HCT116 (cell line): ENCODE measurements around the gene KRTAP10-7. TPM values are rescaled to one million over a fixed set of nuclear protein-coding genes. Genes with fewer than 3 reads are reported as not detected.

Source experiments
- ATAC-seq: fragments of 200-7000 bp; cut with Tn5 transposase; 2 replicates; pipeline ENCODE4 v1.9.1; 2020; ENCODE audit warnings: mild to moderate bottlenecking, moderate library complexity
- BruUV-seq: library from RNA; stranded (reverse); fragments of 400-500 nt; replicated peaks from 2 replicates; lab custom pipeline; 2021; lab: Mats Ljungman, UMichigan
- CTCF ChIA-PET: fragments of 300-600 bp; sonication (Branson Sonifier 250); formaldehyde crosslinking; loops from one replicate; lab custom pipeline; 2021; ENCODE audit warnings: antibody characterized with exemption; lab: Charles Lee
- POLR2A ChIA-PET: fragments of 300-600, 350-600 bp; sonication (Branson Sonifier 250); formaldehyde crosslinking; loops from one replicate; lab custom pipeline; 2021; ENCODE audit warnings: antibody characterized with exemption; lab: Charles Lee
- RAD21 ChIA-PET, 2 experiments: fragments of 300-600 bp; sonication (Branson Sonifier 250); formaldehyde crosslinking; loops; one replicate each; lab custom pipeline; 2023; ENCODE audit warnings: low total read pairs in 2 of 2; ENCODE audit not compliant: uncharacterized antibody in 2 of 2, unreplicated experiment in 2 of 2, low non-redundant PET in 1 of 2; lab: Charles Lee
- DNase-seq: peaks from one replicate; pipeline ENCODE4 v3.0.0-alpha.2; 2010; ENCODE audit warnings: low read depth, low spot score
- H2AFZ ChIP-seq: fragments of 200-600 bp; shearing (Covaris generic), sonication (generic); 2 replicates; pipeline ENCODE4 v1.6.1; 2017; ENCODE audit warnings: low read depth, mixed run types, mixed read lengths, antibody characterized with exemption, low read length; ENCODE audit not compliant: poor library complexity, severe bottlenecking
- H3K27ac ChIP-seq: 2 replicates; pipeline ENCODE4 v1.5.1; 2012; ENCODE audit warnings: low read depth, low read length
- H3K27me3 ChIP-seq: fragments of 200-600 bp; sonication (generic); 2 replicates; pipeline ENCODE4 v1.6.1; 2016; ENCODE audit warnings: mixed run types, low read length, mixed read lengths; ENCODE audit not compliant: insufficient read depth
- H3K36me3 ChIP-seq, 2 experiments: fragments of 200-500 bp in 1 of 2; fragments of 200-600 bp in 1 of 2; sonication (Bioruptor generic) in 1 of 2; sonication (generic) in 1 of 2; 2 replicates each; pipeline versions ENCODE4 v1.5.1 to v1.6.1; 2014 to 2016; ENCODE audit warnings: low read length in 2 of 2, inconsistent platforms in 1 of 2, mixed read lengths in 1 of 2, mixed run types in 1 of 2; ENCODE audit not compliant: insufficient read depth in 2 of 2, control insufficient read depth in 1 of 2
- H3K4me1 ChIP-seq, 2 experiments: fragments of 200-600 bp in 1 of 2; sonication (generic) in 1 of 2; 2 replicates each; pipeline versions ENCODE4 v1.5.1 to v1.6.1; 2012 to 2017; ENCODE audit warnings: low read length in 2 of 2, inconsistent platforms in 1 of 2, mild to moderate bottlenecking in 1 of 2, mixed read lengths in 1 of 2, mixed run types in 1 of 2, moderate library complexity in 1 of 2; ENCODE audit not compliant: insufficient read depth in 2 of 2, control insufficient read depth in 1 of 2
- H3K4me2 ChIP-seq: fragments of 200-600 bp; sonication (generic); 2 replicates; pipeline ENCODE4 v1.6.1; 2017; ENCODE audit warnings: mixed run types, low read length, mixed read lengths
- H3K4me3 ChIP-seq, 2 experiments: fragments of 200-600 bp in 1 of 2; sonication (generic) in 1 of 2; replicated peaks in 1 of 2; 2 replicates each; pipeline ENCODE4 v1.5.1; 2011 to 2016; ENCODE audit warnings: low read length in 2 of 2, control low read depth in 1 of 2, low read depth in 1 of 2, mild to moderate bottlenecking in 1 of 2, mixed read lengths in 1 of 2, mixed run types in 1 of 2
- H3K79me2 ChIP-seq: fragments of 200-600 bp; sonication (generic); 2 replicates; pipeline ENCODE4 v1.6.1; 2017; ENCODE audit warnings: mild to moderate bottlenecking, mixed run types, low read length, moderate library complexity, mixed read lengths; ENCODE audit not compliant: insufficient read depth
- H3K9ac ChIP-seq: fragments of 200-600 bp; sonication (generic); 2 replicates; pipeline ENCODE4 v1.6.1; 2016; ENCODE audit warnings: low read length, mixed read lengths
- H3K9me2 ChIP-seq: fragments of 200-600 bp; sonication (generic), shearing (Covaris generic); 2 replicates; pipeline ENCODE4 v1.6.1; 2017; ENCODE audit warnings: mixed run types, mild to moderate bottlenecking, moderate library complexity; ENCODE audit not compliant: insufficient read depth
- H3K9me3 ChIP-seq, 2 experiments: fragments of 200-500 bp in 1 of 2; fragments of 200-600 bp in 1 of 2; sonication (Bioruptor generic) in 1 of 2; sonication (generic) in 1 of 2; 2 replicates each; pipeline ENCODE4 v1.6.1; 2014 to 2017; ENCODE audit warnings: low read length in 2 of 2, mixed read lengths in 2 of 2, inconsistent platforms in 1 of 2, low read depth in 1 of 2, mild to moderate bottlenecking in 1 of 2, mixed run types in 1 of 2, moderate library complexity in 1 of 2; ENCODE audit not compliant: control insufficient read depth in 1 of 2, insufficient read depth in 1 of 2
- H4K20me1 ChIP-seq: fragments of 200-600 bp; sonication (generic), shearing (Covaris generic); 2 replicates; pipeline ENCODE4 v1.6.1; 2017; ENCODE audit warnings: mixed run types, mild to moderate bottlenecking, moderate library complexity; ENCODE audit not compliant: insufficient read depth
- ATF3 ChIP-seq: IDR thresholded peaks from 2 replicates; pipeline ENCODE4 v1.6.1; 2012
- CBX3 ChIP-seq: IDR thresholded peaks from 2 replicates; pipeline ENCODE4 v1.6.1; 2012; ENCODE audit warnings: low read depth
- ELF1 ChIP-seq: IDR thresholded peaks from 2 replicates; pipeline ENCODE4 v1.6.1; 2012; ENCODE audit warnings: low read depth, borderline replicate concordance
- EZH2 ChIP-seq: fragments of 200-600 bp; sonication (generic); IDR thresholded peaks from 2 replicates; pipeline ENCODE4 v1.6.1; 2017; ENCODE audit warnings: antibody characterized with exemption, mixed run types
- EZH2phosphoT487 ChIP-seq: fragments of 200-600 bp; IDR thresholded peaks from 2 replicates; pipeline ENCODE4 v1.6.1; 2018; ENCODE audit warnings: antibody characterized with exemption, borderline replicate concordance
- FOSL1 ChIP-seq: IDR thresholded peaks from 2 replicates; pipeline ENCODE4 v1.6.1; 2012; ENCODE audit warnings: low read depth
- JUND ChIP-seq: IDR thresholded peaks from 2 replicates; pipeline ENCODE4 v1.6.1; 2012
- MAX ChIP-seq: IDR thresholded peaks from 2 replicates; pipeline ENCODE4 v1.6.1; 2012
- POLR2A ChIP-seq: IDR thresholded peaks from 2 replicates; pipeline ENCODE4 v1.7.0; 2011; ENCODE audit warnings: borderline replicate concordance; ENCODE audit not compliant: insufficient read depth, insufficient read length; ENCODE audit errors: extremely low read depth
- POLR2AphosphoS5 ChIP-seq: IDR thresholded peaks from 2 replicates; pipeline ENCODE4 v1.6.1; 2011; ENCODE audit warnings: mild to moderate bottlenecking, low read depth, low read length, moderate library complexity
- RAD21 ChIP-seq: IDR thresholded peaks from 2 replicates; pipeline ENCODE4 v1.6.1; 2012; ENCODE audit warnings: low read depth, mild to moderate bottlenecking
- SIN3A ChIP-seq: IDR thresholded peaks from 2 replicates; pipeline ENCODE4 v1.6.1; 2012; ENCODE audit warnings: low read depth
- SP1 ChIP-seq: IDR thresholded peaks from 2 replicates; pipeline ENCODE4 v1.6.1; 2012; ENCODE audit warnings: low read depth
- TCF7L2 ChIP-seq: IDR thresholded peaks from 2 replicates; pipeline ENCODE4 v1.7.0; 2011; ENCODE audit warnings: borderline replicate concordance, inconsistent platforms; ENCODE audit not compliant: insufficient read depth, insufficient read length; ENCODE audit errors: extremely low read depth
- YY1 ChIP-seq: IDR thresholded peaks from 2 replicates; pipeline ENCODE4 v1.6.1; 2011; ENCODE audit warnings: low read length, low read depth, moderate library complexity, mild to moderate bottlenecking; ENCODE audit not compliant: insufficient replicate concordance; ENCODE audit errors: extremely low read depth
- ZFX ChIP-seq: fragments of 450-650 bp; IDR thresholded peaks from 2 replicates; pipeline ENCODE4 v1.6.1; 2017
- ZNF274 ChIP-seq: fragments of 200-500 bp; sonication (Bioruptor generic); IDR thresholded peaks from 2 replicates; pipeline ENCODE4 v1.6.1; 2014; ENCODE audit warnings: mild to moderate bottlenecking, low read depth, low read length, inconsistent platforms
- intact Hi-C: fragments of 100-400 bp; cut with micrococcal nuclease; formaldehyde crosslinking; loops from 2 replicates; pipeline ENCODE4 v1.10.0; 2022
- total RNA-seq: library from RNA; stranded (reverse); gene quantifications from one replicate; pipeline ENCODE4 v1.2.1, GENCODE V29; 2021; ENCODE audit not compliant: unreplicated experiment
- TF ChIP-seq, protein P1 (sequence below): IDR thresholded peaks from 2 replicates; pipeline ENCODE4 v1.6.1; 2012; ENCODE audit warnings: low read depth
- TF ChIP-seq, protein P2 (sequence below), 3 experiments: fragments of 200-600 bp in 1 of 3; sonication (generic) in 1 of 3; IDR thresholded peaks in 2 of 3; conservative IDR thresholded peaks in 1 of 3; 2 replicates each; pipeline ENCODE4 v1.5.1; 2012 to 2017; ENCODE audit warnings: low read depth in 2 of 3, low read length in 2 of 3, antibody characterized with exemption in 1 of 3, borderline replicate concordance in 1 of 3, control low read depth in 1 of 3, mild to moderate bottlenecking in 1 of 3, mixed read lengths in 1 of 3, mixed run types in 1 of 3, moderate library complexity in 1 of 3; ENCODE audit not compliant: insufficient read depth in 1 of 3
- TF ChIP-seq, protein P3 (sequence below): IDR thresholded peaks from 2 replicates; pipeline ENCODE4 v1.6.1; 2011; ENCODE audit warnings: mild to moderate bottlenecking, low read length, moderate library complexity; ENCODE audit not compliant: insufficient replicate concordance; ENCODE audit errors: extremely low read depth

KRTAP10-7 gene
- total RNA-seq, 1 experiment from 2014 or later: not detected

DNA sequence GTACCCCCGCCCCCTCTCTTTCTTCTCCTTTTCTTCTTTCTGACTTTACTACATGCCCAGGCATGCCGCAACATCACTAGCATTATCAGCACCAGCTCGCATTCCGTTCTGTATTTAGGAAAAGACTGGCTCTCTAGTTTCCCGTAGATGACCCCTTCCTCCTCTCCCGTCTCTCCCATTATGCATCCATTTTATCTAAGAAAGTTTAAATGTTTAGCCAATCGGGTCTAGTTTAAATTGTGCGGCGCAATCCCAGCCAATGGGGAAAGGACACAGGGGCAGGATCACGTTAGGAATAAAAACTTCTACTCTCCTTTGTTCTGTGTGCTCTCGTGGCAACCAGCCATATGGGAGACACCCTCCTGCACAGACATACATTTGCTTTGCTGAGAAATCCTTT lies 2.3 kb upstream of the KRTAP10-7 start:
- DNase-seq: no peak
- no peak for ATAC-seq
- no peak overlapping the region for H3K4me2 ChIP-seq
- no peaks in the 10 kb centered on the region for H3K9me2 ChIP-seq
- H3K4me1 ChIP-seq: peaks cover 0 to 3% of the 10 kb centered on the region in 2 experiments; a peak in 1 of 4 replicates
- H3K9me3 ChIP-seq: no peaks in the 10 kb centered on the region
- no TSS peak for BruUV-seq
- no peak overlapping the region for H3K9ac ChIP-seq
- no peak overlapping the region for H3K27ac ChIP-seq
- TF ChIP-seq FOSL1 (no peak), ELF1 (no peak), EZH2phosphoT487 (no peak), RAD21 (no peak), POLR2A (no peak), POLR2AphosphoS5 (no peak), ZFX (no peak), SIN3A (no peak), JUND (no peak), MAX (no peak), TCF7L2 (no peak), CBX3 (no peak), EZH2 (no peak), ZNF274 (no peak), YY1 (no peak), ATF3 (no peak), SP1 (no peak)
- TF ChIP-seq, protein P1, sequence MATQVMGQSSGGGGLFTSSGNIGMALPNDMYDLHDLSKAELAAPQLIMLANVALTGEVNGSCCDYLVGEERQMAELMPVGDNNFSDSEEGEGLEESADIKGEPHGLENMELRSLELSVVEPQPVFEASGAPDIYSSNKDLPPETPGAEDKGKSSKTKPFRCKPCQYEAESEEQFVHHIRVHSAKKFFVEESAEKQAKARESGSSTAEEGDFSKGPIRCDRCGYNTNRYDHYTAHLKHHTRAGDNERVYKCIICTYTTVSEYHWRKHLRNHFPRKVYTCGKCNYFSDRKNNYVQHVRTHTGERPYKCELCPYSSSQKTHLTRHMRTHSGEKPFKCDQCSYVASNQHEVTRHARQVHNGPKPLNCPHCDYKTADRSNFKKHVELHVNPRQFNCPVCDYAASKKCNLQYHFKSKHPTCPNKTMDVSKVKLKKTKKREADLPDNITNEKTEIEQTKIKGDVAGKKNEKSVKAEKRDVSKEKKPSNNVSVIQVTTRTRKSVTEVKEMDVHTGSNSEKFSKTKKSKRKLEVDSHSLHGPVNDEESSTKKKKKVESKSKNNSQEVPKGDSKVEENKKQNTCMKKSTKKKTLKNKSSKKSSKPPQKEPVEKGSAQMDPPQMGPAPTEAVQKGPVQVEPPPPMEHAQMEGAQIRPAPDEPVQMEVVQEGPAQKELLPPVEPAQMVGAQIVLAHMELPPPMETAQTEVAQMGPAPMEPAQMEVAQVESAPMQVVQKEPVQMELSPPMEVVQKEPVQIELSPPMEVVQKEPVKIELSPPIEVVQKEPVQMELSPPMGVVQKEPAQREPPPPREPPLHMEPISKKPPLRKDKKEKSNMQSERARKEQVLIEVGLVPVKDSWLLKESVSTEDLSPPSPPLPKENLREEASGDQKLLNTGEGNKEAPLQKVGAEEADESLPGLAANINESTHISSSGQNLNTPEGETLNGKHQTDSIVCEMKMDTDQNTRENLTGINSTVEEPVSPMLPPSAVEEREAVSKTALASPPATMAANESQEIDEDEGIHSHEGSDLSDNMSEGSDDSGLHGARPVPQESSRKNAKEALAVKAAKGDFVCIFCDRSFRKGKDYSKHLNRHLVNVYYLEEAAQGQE: no peak
- TF ChIP-seq, protein P2, sequence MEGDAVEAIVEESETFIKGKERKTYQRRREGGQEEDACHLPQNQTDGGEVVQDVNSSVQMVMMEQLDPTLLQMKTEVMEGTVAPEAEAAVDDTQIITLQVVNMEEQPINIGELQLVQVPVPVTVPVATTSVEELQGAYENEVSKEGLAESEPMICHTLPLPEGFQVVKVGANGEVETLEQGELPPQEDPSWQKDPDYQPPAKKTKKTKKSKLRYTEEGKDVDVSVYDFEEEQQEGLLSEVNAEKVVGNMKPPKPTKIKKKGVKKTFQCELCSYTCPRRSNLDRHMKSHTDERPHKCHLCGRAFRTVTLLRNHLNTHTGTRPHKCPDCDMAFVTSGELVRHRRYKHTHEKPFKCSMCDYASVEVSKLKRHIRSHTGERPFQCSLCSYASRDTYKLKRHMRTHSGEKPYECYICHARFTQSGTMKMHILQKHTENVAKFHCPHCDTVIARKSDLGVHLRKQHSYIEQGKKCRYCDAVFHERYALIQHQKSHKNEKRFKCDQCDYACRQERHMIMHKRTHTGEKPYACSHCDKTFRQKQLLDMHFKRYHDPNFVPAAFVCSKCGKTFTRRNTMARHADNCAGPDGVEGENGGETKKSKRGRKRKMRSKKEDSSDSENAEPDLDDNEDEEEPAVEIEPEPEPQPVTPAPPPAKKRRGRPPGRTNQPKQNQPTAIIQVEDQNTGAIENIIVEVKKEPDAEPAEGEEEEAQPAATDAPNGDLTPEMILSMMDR (IDR thresholded peaks at IDR 0.05 in 2 of 3, conservative IDR thresholded peaks at IDR 0.05 in 1 of 3; ENCODE audit: borderline replicate concordance in 1 of 3, insufficient read depth in 1 of 3, low read depth in 2 of 3, low read length in 2 of 3): no peak
- TF ChIP-seq, protein P3, sequence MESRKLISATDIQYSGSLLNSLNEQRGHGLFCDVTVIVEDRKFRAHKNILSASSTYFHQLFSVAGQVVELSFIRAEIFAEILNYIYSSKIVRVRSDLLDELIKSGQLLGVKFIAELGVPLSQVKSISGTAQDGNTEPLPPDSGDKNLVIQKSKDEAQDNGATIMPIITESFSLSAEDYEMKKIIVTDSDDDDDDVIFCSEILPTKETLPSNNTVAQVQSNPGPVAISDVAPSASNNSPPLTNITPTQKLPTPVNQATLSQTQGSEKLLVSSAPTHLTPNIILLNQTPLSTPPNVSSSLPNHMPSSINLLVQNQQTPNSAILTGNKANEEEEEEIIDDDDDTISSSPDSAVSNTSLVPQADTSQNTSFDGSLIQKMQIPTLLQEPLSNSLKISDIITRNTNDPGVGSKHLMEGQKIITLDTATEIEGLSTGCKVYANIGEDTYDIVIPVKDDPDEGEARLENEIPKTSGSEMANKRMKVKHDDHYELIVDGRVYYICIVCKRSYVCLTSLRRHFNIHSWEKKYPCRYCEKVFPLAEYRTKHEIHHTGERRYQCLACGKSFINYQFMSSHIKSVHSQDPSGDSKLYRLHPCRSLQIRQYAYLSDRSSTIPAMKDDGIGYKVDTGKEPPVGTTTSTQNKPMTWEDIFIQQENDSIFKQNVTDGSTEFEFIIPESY: no peak
- H3K36me3 ChIP-seq: no peaks in the 10 kb centered on the region
- no peaks in the 10 kb centered on the region for H4K20me1 ChIP-seq
- no peak overlapping the region for H2AFZ ChIP-seq
- ChIA-PET POLR2A (no interaction called here), CTCF (no interaction called here), RAD21 (no interaction called here)
- no peak overlapping the region for H3K4me3 ChIP-seq
- H3K27me3 ChIP-seq: no peaks in the 10 kb centered on the region
- H3K79me2 ChIP-seq: no peaks in the 10 kb centered on the region
- intact Hi-C loops: no loop called here
